A549 (cell line): Measurements from ENCODE around the gene ATXN10. TPM values are rescaled to one million over a fixed set of nuclear protein-coding genes. Genes with fewer than 3 reads are reported as not detected.

Experiments used
- ATAC-seq, 2 experiments: fragments of 200-7000 bp in 1 of 2; fragments of >200 bp in 1 of 2; cut with Nextera tagmentation in 1 of 2; cut with Tn5 transposase in 1 of 2; 3 replicates each; pipeline versions ENCODE4 v1.8.0 to v1.9.1; 2018 to 2020; ENCODE audit warnings: mild to moderate bottlenecking in 1 of 2, moderate library complexity in 1 of 2
- CTCF ChIA-PET: fragments of 300-600 bp; sonication (Branson Sonifier 250); formaldehyde crosslinking; extraction: SDS; loops from one replicate; lab custom pipeline; 2021; ENCODE audit warnings: antibody characterized with exemption, inconsistent platforms; lab: Yijun Ruan, JAX
- POLR2A ChIA-PET: fragments of 350-600 bp; formaldehyde crosslinking; extraction: SDS; loops from one replicate; lab custom pipeline; 2021; ENCODE audit warnings: antibody characterized with exemption, inconsistent platforms; lab: Yijun Ruan, JAX
- DNase-seq, 2 experiments: peaks; one replicate each; pipeline versions ENCODE4 v3.0.0 to v3.0.0-alpha.2; 2011 to 2016; ENCODE audit warnings: low read depth in 1 of 2, low spot score in 1 of 2
- FAIRE-seq: peaks from 2 replicates; lab custom pipeline; 2011; peaks lifted over from hg19 to GRCh38; lab: Jason Lieb, UNC
- H3K27ac ChIP-seq, 2 experiments: fragments of >200 bp; sonication (Bioruptor Twin); formaldehyde crosslinking; 3 replicates each; pipeline ENCODE4 v1.5.1; 2016 to 2017
- H3K4me1 ChIP-seq: fragments of >200 bp; sonication (Bioruptor Twin); formaldehyde crosslinking; 3 replicates; pipeline ENCODE4 v1.6.1; 2016
- H3K4me2 ChIP-seq: fragments of >200 bp; sonication (Bioruptor Twin); formaldehyde crosslinking; 3 replicates; pipeline ENCODE4 v1.6.1; 2016
- H3K4me3 ChIP-seq: fragments of >200 bp; sonication (Bioruptor Twin); formaldehyde crosslinking; 3 replicates; pipeline ENCODE4 v1.5.1; 2016
- H3K9me3 ChIP-seq: fragments of >200 bp; sonication (Bioruptor Twin); formaldehyde crosslinking; 3 replicates; pipeline ENCODE4 v1.6.1; 2016
- BHLHE40 ChIP-seq: IDR thresholded peaks from 2 replicates; pipeline ENCODE4 v1.6.1; 2012; ENCODE audit warnings: low read depth, low read length, inconsistent platforms
- CBX2 ChIP-seq: fragments of 200-600 bp; sonication (generic); IDR thresholded peaks from 2 replicates; pipeline ENCODE4 v1.6.1; 2016; ENCODE audit warnings: low read depth, mild to moderate bottlenecking, borderline replicate concordance
- CEBPB ChIP-seq, 2 experiments: fragments of >200 bp in 1 of 2; sonication (Bioruptor Twin) in 1 of 2; formaldehyde crosslinking in 1 of 2; IDR thresholded peaks; 2 replicates each; pipeline ENCODE4 v1.6.1; 2012 to 2016
- CTCF ChIP-seq: fragments of >200 bp; sonication (Bioruptor Twin); formaldehyde crosslinking; IDR thresholded peaks from 3 replicates; pipeline ENCODE4 v1.5.1; 2016
- EP300 ChIP-seq, 2 experiments: fragments of >200 bp; sonication (Bioruptor Twin); formaldehyde crosslinking; IDR thresholded peaks; 2 replicates in 1 of 2; 3 replicates in 1 of 2; pipeline ENCODE4 v1.6.1; 2016 to 2017
- FOSB ChIP-seq: fragments of 250-450 bp; sonication (Bioruptor Pico); IDR thresholded peaks from 2 replicates; pipeline ENCODE4 v1.5.0; 2020; ENCODE audit warnings: mild to moderate bottlenecking, moderate library complexity
- HDAC2 ChIP-seq: fragments of 200-600 bp; sonication (generic); IDR thresholded peaks from 2 replicates; pipeline ENCODE4 v1.6.1; 2016
- HOXA7 ChIP-seq: fragments of 250-450 bp; sonication (Bioruptor Pico); IDR thresholded peaks from 2 replicates; pipeline ENCODE4 v1.5.0; 2020; ENCODE audit warnings: mild to moderate bottlenecking, moderate library complexity
- HOXB13 ChIP-seq: fragments of 250-450 bp; sonication (Bioruptor Pico); IDR thresholded peaks from 2 replicates; pipeline ENCODE4 v1.5.0; 2020; ENCODE audit warnings: low read depth, mild to moderate bottlenecking, moderate library complexity
- JUN ChIP-seq, 2 experiments: fragments of >200 bp; sonication (Bioruptor Twin); formaldehyde crosslinking; IDR thresholded peaks; 2 replicates in 1 of 2; 3 replicates in 1 of 2; pipeline ENCODE4 v1.6.1; 2016 to 2017
- JUNB ChIP-seq: fragments of >200 bp; sonication (Bioruptor Twin); formaldehyde crosslinking; IDR thresholded peaks from 2 replicates; pipeline ENCODE4 v1.6.1; 2016
- KDM1A ChIP-seq: fragments of 200-600 bp; sonication (generic); IDR thresholded peaks from 2 replicates; pipeline ENCODE4 v1.6.1; 2016; ENCODE audit warnings: low read depth, mild to moderate bottlenecking
- KDM5A ChIP-seq: fragments of 200-600 bp; sonication (generic); IDR thresholded peaks from 2 replicates; pipeline ENCODE4 v1.6.1; 2016; ENCODE audit warnings: antibody characterized with exemption, mild to moderate bottlenecking
- MAX ChIP-seq: IDR thresholded peaks from 2 replicates; pipeline ENCODE4 v1.6.1; 2012
- NR3C1 ChIP-seq: fragments of >200 bp; sonication (Bioruptor Twin); formaldehyde crosslinking; IDR thresholded peaks from 3 replicates; pipeline ENCODE4 v1.6.1; 2017
- POLR2AphosphoS2 ChIP-seq: conservative IDR thresholded peaks from 2 replicates; pipeline ENCODE4 v1.6.1; 2012; ENCODE audit warnings: low read length, improper control_type of control experiment, inconsistent platforms
- RAD21 ChIP-seq, 2 experiments: fragments of >200 bp in 1 of 2; sonication (Bioruptor Twin) in 1 of 2; formaldehyde crosslinking in 1 of 2; IDR thresholded peaks in 1 of 2; conservative IDR thresholded peaks in 1 of 2; 2 replicates in 1 of 2; 3 replicates in 1 of 2; pipeline ENCODE4 v1.6.1; 2012 to 2018; ENCODE audit warnings: inconsistent platforms in 1 of 2
- RCOR1 ChIP-seq: fragments of 150-350 bp; IDR thresholded peaks from 2 replicates; pipeline ENCODE4 v1.6.1; 2014; ENCODE audit warnings: antibody characterized with exemption, low read length, low read depth
- WGBS: methylation state at CpG from one replicate; pipeline ENCODE4 v1.1.6; 2017; ENCODE audit errors: missing lambda C conversion rate; 5-methylcytosine and 5-hydroxymethylcytosine counted together
- polyA plus RNA-seq, 4 experiments: library from polyadenylated mRNA; depleted of rRNA in 3 of 4; stranded (reverse); fragments of >200 nt; fragmentation: RNase III in 1 of 4; extraction: RNeasy Plus Mini Kit Qiagen cat#74134 plus additional on column Dnase treatment in 1 of 4; gene quantifications; 2 replicates in 3 of 4; 3 replicates in 1 of 4; pipeline ENCODE4 v1.2.3, GENCODE V29; 2011 to 2017
- TF ChIP-seq, protein P1 (sequence below): fragments of >200 bp; sonication (Bioruptor Twin); formaldehyde crosslinking; IDR thresholded peaks from 2 replicates; pipeline ENCODE4 v1.6.1; 2016

Gene ATXN10
- polyA plus RNA-seq, 2 of the 4 experiments (the other 2 are of a cell fraction): 126 to 281 TPM

DNA sequence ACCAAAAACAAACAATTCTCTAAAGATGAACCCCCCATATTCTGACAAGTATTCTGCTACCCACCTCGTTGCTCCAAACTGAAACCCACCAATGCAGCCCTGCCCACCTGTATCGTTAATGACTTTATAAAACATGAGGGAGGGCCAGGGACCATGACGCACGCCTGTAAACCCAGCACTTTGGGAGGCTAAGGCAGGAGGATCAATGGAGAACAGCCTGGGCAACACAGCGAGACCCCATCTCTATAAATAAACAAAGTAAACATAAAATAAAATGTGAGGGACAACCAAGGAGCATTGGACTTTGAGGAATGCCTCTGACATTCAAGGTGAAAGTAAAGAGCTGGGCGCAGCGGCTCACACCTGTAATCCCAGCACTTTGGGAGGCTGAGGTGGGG lies 39.8 kb upstream of the ATXN10 start:
- Histone ChIP-seq H3K9me3 (no peaks in the 10 kb centered on the region), H3K4me2 (no peak overlapping the region), H3K4me3 (no peak overlapping the region), H3K4me1 (peaks cover 28% of the 10 kb centered on the region), H3K27ac (peak overlapping the region; percentile 19 to 99; a peak in 3 of 6 replicates)
- CTCF ChIA-PET: no interaction called here
- no peak for FAIRE-seq
- WGBS: 97% methylated on average over 7 of the region's 7 CpGs
- no peak for ATAC-seq
- no peak for DNase-seq
- TF ChIP-seq MAX (no peak), CTCF (no peak), KDM1A (no peak), HDAC2 (no peak), RCOR1 (no peak), EP300 (IDR thresholded peaks at IDR 0.05) (no peak), POLR2AphosphoS2 (no peak), HOXB13 (CRISPR knock-in tag) (no peak), JUN (IDR thresholded peaks at IDR 0.05) (no peak)
- TF ChIP-seq, protein P1, sequence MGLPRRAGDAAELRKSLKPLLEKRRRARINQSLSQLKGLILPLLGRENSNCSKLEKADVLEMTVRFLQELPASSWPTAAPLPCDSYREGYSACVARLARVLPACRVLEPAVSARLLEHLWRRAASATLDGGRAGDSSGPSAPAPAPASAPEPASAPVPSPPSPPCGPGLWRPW: no peak
- POLR2A ChIA-PET: no interaction called here

GRCh38 chr22:45632791-45633515 lies 38.7 kb upstream of the ATXN10 start:
- H3K4me2 ChIP-seq: no peak overlapping the region
- ATAC-seq: peak; percentile 19 to 28; a peak in 3 of 6 replicates
- H3K27ac ChIP-seq: peak overlapping the region; percentile 49 to 99; a peak in 4 of 6 replicates
- no peaks in the 10 kb centered on the region for H3K9me3 ChIP-seq
- TF ChIP-seq KDM5A (no peak), FOSB (CRISPR knock-in tag) (no peak), CTCF (no peak)
- TF ChIP-seq, all 56 proteins: peak for 0
- CTCF ChIA-PET: no interaction called here
- POLR2A ChIA-PET: no interaction called here
- Histone ChIP-seq H3K4me1 (peaks cover 27% of the 10 kb centered on the region), H3K4me3 (no peak overlapping the region)
- DNase-seq: no peak
- no peak for FAIRE-seq
- WGBS: 73% methylated on average over 14 of the region's 15 CpGs

GRCh38 chr22:45636683-45637082 lies 35.0 kb upstream of the ATXN10 start:
- TF ChIP-seq RAD21 (conservative IDR thresholded peaks at IDR 0.05 in 1 of 2, IDR thresholded peaks at IDR 0.05 in 1 of 2) (no peak), BHLHE40 (no peak), JUNB (no peak), RCOR1 (no peak), NR3C1 (no peak), CEBPB (IDR thresholded peaks at IDR 0.05) (peak in 1 of 2 experiments; percentile 37; a peak in 1 of 4 replicates), HOXA7 (no peak), CBX2 (no peak)
- DNase-seq (no peak), FAIRE-seq (no peak), ATAC-seq (no peak)
- peak overlapping the region; percentile 99 to 100 for H3K27ac ChIP-seq
- H3K9me3 ChIP-seq: no peaks in the 10 kb centered on the region
- WGBS: 95% methylated on average over 7 of the region's 7 CpGs
- ChIA-PET POLR2A (no interaction called here), CTCF (interaction anchor here (0.8 to 5.2 kb wide), 3 partner anchors 8 to 59 kb away, joined by 3 to 25 read pairs (median 9); no protein-coding TSS in a partner anchor)
- H3K4me1 ChIP-seq: peaks cover 44% of the 10 kb centered on the region
- H3K4me3 ChIP-seq: no peak overlapping the region
- no peak overlapping the region for H3K4me2 ChIP-seq
